Pancreas (tissue), 10 donors: Measurements from ENCODE around the gene TMEM128. TPM values are rescaled to one million over a fixed set of nuclear protein-coding genes. Genes with fewer than 3 reads are reported as not detected.
A peak's percentile ranks its signal among the peaks of the same experiment; 100 is the strongest.

Source experiments
- ATAC-seq, 4 donors: fragments of 200-7000 bp; cut with Tn5 transposase; one replicate each; pipeline versions ENCODE4 v1.8.0 to v1.9.1; 2020; ENCODE audit warnings: mild to moderate bottlenecking in 4 of 4, moderate library complexity in 4 of 4
- DNase-seq, 6 donors: peaks; one replicate each; pipeline ENCODE4 v3.0.0-alpha.2; 2020
- FAIRE-seq: peaks from 2 replicates; lab custom pipeline; 2012; peaks lifted over from hg19 to GRCh38; lab: Jason Lieb, UNC
- H3K27ac ChIP-seq, 4 donors: fragments of 200-600 bp; sonication (generic); 1 replicate in 3 of 4; 2 replicates in 1 of 4; pipeline versions ENCODE4 v1.5.0 to v1.8.0; 2020
- H3K27me3 ChIP-seq, 4 donors: fragments of 200-600 bp; one replicate each; pipeline ENCODE4 v1.8.0; 2021
- H3K36me3 ChIP-seq, 3 donors: fragments of 200-600 bp; sonication (generic) in 1 of 3; one replicate each; pipeline versions ENCODE4 v1.5.0 to v1.8.0; 2020 to 2021
- H3K4me1 ChIP-seq, 3 donors: fragments of 200-600 bp; one replicate each; pipeline ENCODE4 v1.8.0; 2021
- H3K4me3 ChIP-seq, 4 donors: fragments of 200-600 bp; sonication (generic) in 2 of 4; one replicate each; pipeline versions ENCODE4 v1.5.0 to v1.8.0; 2020 to 2021
- H3K9me3 ChIP-seq, 4 donors: fragments of 200-600 bp; one replicate each; pipeline ENCODE4 v1.8.0; 2021
- CTCF ChIP-seq, 4 donors: fragments of 200-600 bp; sonication (generic) in 3 of 4; IDR thresholded peaks; one replicate each; pipeline versions ENCODE4 v1.5.0 to v1.8.0; 2021; ENCODE audit warnings: antibody characterized with exemption in 4 of 4
- WGBS, 2 donors: extraction: QIAGEN DNeasy Blood & Tissue Kit; methylation state at CpG; one replicate each; pipeline ENCODE4 v1.1.7; 2013; 5-methylcytosine and 5-hydroxymethylcytosine counted together
- intact Hi-C, 3 donors: fragments of 100-400 bp; cut with DNase I; formaldehyde crosslinking; loops; one replicate each; pipeline versions ENCODE4 v1.11.1 to v1.14.2; 2022
- polyA plus RNA-seq, 2 donors: library from polyadenylated mRNA; stranded (reverse); fragments of 200-250 nt; gene quantifications; one replicate each; pipeline ENCODE4 v1.2.3, GENCODE V29; 2013
- total RNA-seq, 6 donors: library from RNA; stranded (reverse); fragmentation: NEBNext Ultra II Directional in 4 of 6; extraction: Animal tissue kit (Norgen Biotek cat#: 25700) in 4 of 6; gene quantifications; one replicate each; pipeline versions ENCODE4 v1.2.1 to v1.2.4, GENCODE V29; 2021 to 2023
- donor health status: healthy with polysubstance abuse.
- donor health status: DM: no; HTN: no; CAD: no; lungs with moderate emphysema.
- donor health status: DM: no; HTN: no; CAD: no.
- donor health status: control.
- donor health status: control.
- donor health status: Bipolar disorder and iron deficiency.
- donor health status: DM: yes; HTN: yes; CAD: no.
- donor health status: DM: no; HTN: no; CAD: no.
- donor health status: DM: no; HTN: no; CAD: no.
- donor health status: DM: yes; HTN: yes; CAD: no.

TMEM128 gene
- total and polyA plus RNA-seq, 8 donors, result 6.5 to 23.3 (median 9.0) TPM

GRCh38 chr4:4289597-4289940 lies 41.5 kb upstream of the TMEM128 start:
- WGBS, 2 donors, result 0 to 2% methylated on average over 9 to 10 of the region's 10 CpGs
- ATAC-seq (peak; percentile 4 to 9 (median 7)), FAIRE-seq (no peak), DNase-seq (no peak)
- no peak for TF ChIP-seq CTCF (IDR thresholded peaks at IDR 0.05)
- Histone ChIP-seq H3K36me3 (peaks cover 0 to 3% (median 0%) of the 10 kb centered on the region in 3 donors), H3K9me3 (no peaks in the 10 kb centered on the region), H3K27ac (peak overlapping the region; percentile 64 to 83 (median 82)), H3K27me3 (no peaks in the 10 kb centered on the region), H3K4me1 (peaks cover 9 to 15% (median 12%) of the 10 kb centered on the region in 3 donors), H3K4me3 (peak overlapping the region; percentile 53 to 96 (median 82))
- intact Hi-C loops, result no loop called here

GRCh38 chr4:4289055-4289454 lies 41.0 kb upstream of the TMEM128 start:
- DNase-seq (no peak), ATAC-seq (no peak), FAIRE-seq (no peak)
- peaks cover 0 to 5% (median 0%) of the 10 kb centered on the region in 3 donors for H3K36me3 ChIP-seq
- intact Hi-C loops, result no loop called here
- WGBS, 2 donors, result 6 to 22% methylated on average over 3 of the region's 3 CpGs
- H3K27me3 ChIP-seq, result no peaks in the 10 kb centered on the region
- no peaks in the 10 kb centered on the region for H3K9me3 ChIP-seq
- peak overlapping the region; percentile 53 to 96 (median 82) for H3K4me3 ChIP-seq
- H3K4me1 ChIP-seq, result peaks cover 9 to 15% (median 12%) of the 10 kb centered on the region in 3 donors
- TF ChIP-seq CTCF (IDR thresholded peaks at IDR 0.05), result no peak
- H3K27ac ChIP-seq, result no peak overlapping the region

GRCh38 chr4:4288098-4288497 lies 40.1 kb upstream of the TMEM128 start:
- intact Hi-C loops, result no loop called here
- H3K27ac ChIP-seq, result no peak overlapping the region
- no peaks in the 10 kb centered on the region for H3K9me3 ChIP-seq
- H3K4me3 ChIP-seq, result no peak overlapping the region
- TF ChIP-seq CTCF (IDR thresholded peaks at IDR 0.05), result no peak
- H3K27me3 ChIP-seq, result no peaks in the 10 kb centered on the region
- no peak for ATAC-seq
- FAIRE-seq, result no peak
- no peak for DNase-seq
- peaks cover 9 to 15% (median 12%) of the 10 kb centered on the region in 3 donors for H3K4me1 ChIP-seq
- H3K36me3 ChIP-seq, result peaks cover 0 to 10% (median 0%) of the 10 kb centered on the region in 3 donors

GRCh38 chr4:4284827-4285618 lies 37.0 kb upstream of the TMEM128 start:
- FAIRE-seq (no peak), DNase-seq (no peak), ATAC-seq (no peak)
- Histone ChIP-seq H3K4me3 (no peak overlapping the region), H3K4me1 (peaks cover 4 to 9% (median 7%) of the 10 kb centered on the region in 3 donors), H3K27me3 (no peaks in the 10 kb centered on the region), H3K27ac (no peak overlapping the region), H3K36me3 (peaks cover 0 to 35% (median 4%) of the 10 kb centered on the region in 3 donors), H3K9me3 (no peaks in the 10 kb centered on the region)
- 73 to 75% methylated on average over 11 of the region's 11 CpGs for WGBS, 2 donors
- no peak for TF ChIP-seq CTCF (IDR thresholded peaks at IDR 0.05)
- intact Hi-C loops, result no loop called here

GRCh38 chr4:4281787-4282186 lies 33.8 kb upstream of the TMEM128 start:
- no peak for FAIRE-seq
- H3K27me3 ChIP-seq, result no peaks in the 10 kb centered on the region
- H3K36me3 ChIP-seq, result peaks cover 0 to 49% (median 4%) of the 10 kb centered on the region in 3 donors
- no peak overlapping the region for H3K27ac ChIP-seq
- DNase-seq, result no peak
- 78 to 85% methylated on average over 6 of the region's 6 CpGs for WGBS, 2 donors
- no peak for TF ChIP-seq CTCF (IDR thresholded peaks at IDR 0.05)
- intact Hi-C loops, result no loop called here
- H3K4me1 ChIP-seq, result no peaks in the 10 kb centered on the region
- no peaks in the 10 kb centered on the region for H3K9me3 ChIP-seq
- ATAC-seq, result no peak
- no peak overlapping the region for H3K4me3 ChIP-seq
